Panc1 (cell line): Measurements from ENCODE around the gene SSBP3. TPM values are rescaled to one million over a fixed set of nuclear protein-coding genes. Genes with fewer than 3 reads are reported as not detected.

Experiments
- ATAC-seq: fragments of 200-7000 bp; cut with Tn5 transposase; 2 replicates; pipeline ENCODE4 v1.9.1; 2020; ENCODE audit warnings: mild to moderate bottlenecking, moderate library complexity
- BruUV-seq: library from RNA; stranded (reverse); fragments of 400-500 nt; replicated peaks from 2 replicates; lab custom pipeline; 2021; lab: Mats Ljungman, UMichigan
- CTCF ChIA-PET: fragments of 300-600 bp; sonication (Branson Sonifier 250); formaldehyde crosslinking; loops from one replicate; lab custom pipeline; 2022; ENCODE audit warnings: antibody characterized with exemption; lab: Charles Lee
- POLR2A ChIA-PET: fragments of 300-600 bp; sonication (Branson Sonifier 250); formaldehyde crosslinking; loops from one replicate; lab custom pipeline; 2022; ENCODE audit warnings: antibody characterized with exemption; lab: Charles Lee
- DNase-seq: peaks from one replicate; pipeline ENCODE4 v3.0.0-alpha.2; 2010; ENCODE audit warnings: low read depth, low spot score
- H3K27ac ChIP-seq: 2 replicates; pipeline ENCODE4 v1.5.1; 2011; ENCODE audit warnings: mild to moderate bottlenecking, low read length, inconsistent platforms
- H3K27me3 ChIP-seq: fragments of 200-500 bp; sonication (Bioruptor generic); 2 replicates; pipeline ENCODE4 v1.6.0; 2014; ENCODE audit warnings: low read length, inconsistent platforms; ENCODE audit not compliant: control insufficient read depth, insufficient read depth
- H3K36me3 ChIP-seq: fragments of 200-500 bp; sonication (Bioruptor generic); 2 replicates; pipeline ENCODE4 v1.5.1; 2014; ENCODE audit warnings: inconsistent platforms, mild to moderate bottlenecking, low read length, moderate library complexity; ENCODE audit not compliant: control insufficient read depth, insufficient read depth
- H3K4me1 ChIP-seq: 2 replicates; pipeline ENCODE4 v1.5.1; 2011; ENCODE audit warnings: inconsistent platforms, mild to moderate bottlenecking, low read length, moderate library complexity; ENCODE audit not compliant: control insufficient read depth, insufficient read depth
- H3K4me3 ChIP-seq, 2 experiments: 2 replicates each; pipeline ENCODE4 v1.5.1; 2011 to 2012; ENCODE audit warnings: low read depth in 2 of 2, low read length in 2 of 2, mild to moderate bottlenecking in 2 of 2, inconsistent platforms in 1 of 2, moderate library complexity in 1 of 2
- H3K9me3 ChIP-seq: fragments of 200-500 bp; sonication (Bioruptor generic); 2 replicates; pipeline ENCODE4 v1.5.1; 2014; ENCODE audit warnings: low read depth, mild to moderate bottlenecking, inconsistent platforms, low read length, moderate library complexity; ENCODE audit not compliant: control insufficient read depth, insufficient read depth
- CTCF ChIP-seq: fragments of 450-650 bp; IDR thresholded peaks from 2 replicates; pipeline ENCODE4 v1.5.1; 2017; ENCODE audit warnings: mild to moderate bottlenecking
- POLR2AphosphoS5 ChIP-seq: IDR thresholded peaks from 2 replicates; pipeline ENCODE4 v1.6.1; 2012; ENCODE audit warnings: mild to moderate bottlenecking, low read depth, low read length, moderate library complexity
- REST ChIP-seq, 2 experiments: IDR thresholded peaks; 2 replicates each; pipeline ENCODE4 v1.6.1; 2011 to 2012; ENCODE audit warnings: low read depth in 2 of 2, control low read depth in 1 of 2, low read length in 1 of 2, mild to moderate bottlenecking in 1 of 2, moderate library complexity in 1 of 2; ENCODE audit not compliant: insufficient read depth in 1 of 2
- SIN3A ChIP-seq: IDR thresholded peaks from 2 replicates; pipeline ENCODE4 v1.6.1; 2012; ENCODE audit warnings: low read depth, mild to moderate bottlenecking, low read length, moderate library complexity, borderline replicate concordance; ENCODE audit not compliant: insufficient read depth
- TCF7L2 ChIP-seq: IDR thresholded peaks from 2 replicates; pipeline ENCODE4 v1.6.1; 2011; ENCODE audit warnings: mild to moderate bottlenecking, low read depth, low read length, inconsistent platforms
- in situ Hi-C: cut with HindIII; loops from 2 replicates; pipeline ENCODE4 v1.10.0; 2016; ENCODE audit warnings: low sequenced_read_pairs, low pct_unique_long_range_greater_than_20kb
- intact Hi-C: fragments of 100-400 bp; cut with micrococcal nuclease; formaldehyde crosslinking; loops from one replicate; pipeline ENCODE4 v1.10.0; 2022; ENCODE audit not compliant: unreplicated experiment
- total RNA-seq: library from RNA; stranded (reverse); gene quantifications from one replicate; pipeline ENCODE4 v1.2.1, GENCODE V29; 2021; ENCODE audit not compliant: unreplicated experiment

Gene SSBP3
- total RNA-seq, 1 experiment from 2014 or later = 22.5 TPM

GRCh38 chr1:54437783-54438182, 31.6 kb upstream of the SSBP3 start:
- no peaks in the 10 kb centered on the region for H3K4me1 ChIP-seq
- BruUV-seq = no TSS peak
- POLR2A ChIA-PET = no interaction called here
- ATAC-seq = no peak
- no peak overlapping the region for H3K27ac ChIP-seq
- CTCF ChIA-PET = no interaction called here
- H3K27me3 ChIP-seq = no peaks in the 10 kb centered on the region
- in situ Hi-C loops (no loop called here), intact Hi-C loops (no loop called here)
- H3K36me3 ChIP-seq = no peaks in the 10 kb centered on the region
- no peak for DNase-seq
- H3K4me3 ChIP-seq = no peak overlapping the region
- TF ChIP-seq POLR2AphosphoS5 = no peak
- no peak for TF ChIP-seq CTCF
- no peak for TF ChIP-seq SIN3A
- TF ChIP-seq REST (IDR thresholded peaks at IDR 0.05; ENCODE audit: insufficient read depth in 1 of 2, low read depth in 2 of 2, low read length in 1 of 2) = no peak
- TF ChIP-seq TCF7L2 = no peak
- H3K9me3 ChIP-seq = no peaks in the 10 kb centered on the region

- CTCF ChIA-PET = no interaction called here
- no peak for TF ChIP-seq REST (IDR thresholded peaks at IDR 0.05; ENCODE audit: insufficient read depth in 1 of 2, low read depth in 2 of 2, low read length in 1 of 2)
- TF ChIP-seq SIN3A = no peak
- no peak for TF ChIP-seq POLR2AphosphoS5
- no peak for TF ChIP-seq CTCF
- TF ChIP-seq TCF7L2 = no peak
- H3K27ac ChIP-seq = no peak overlapping the region
- H3K36me3 ChIP-seq = no peaks in the 10 kb centered on the region
- H3K9me3 ChIP-seq = no peaks in the 10 kb centered on the region
- DNase-seq = no peak
- POLR2A ChIA-PET = no interaction called here
- H3K4me3 ChIP-seq = no peak overlapping the region
- BruUV-seq = no TSS peak
- in situ Hi-C loops (no loop called here), intact Hi-C loops (no loop called here)
- no peaks in the 10 kb centered on the region for H3K4me1 ChIP-seq
- ATAC-seq = no peak
- no peaks in the 10 kb centered on the region for H3K27me3 ChIP-seq
Measured at GRCh38 chr1:54436826-54437225, 30.6 kb upstream of the SSBP3 start.
